Stimulated activated CD4-positive, alpha-beta T cell treated with anti-CD3 and anti-CD28 coated beads, TNF-alpha, amount 100 ng/mL, for 1 hour (primary cell): ENCODE data around the gene C1GALT1.

Source experiments
- DNase-seq, 3 donors: peaks; one replicate each; pipeline ENCODE4 v3.0.0-alpha.2; 2020; ENCODE audit warnings: low read depth in 3 of 3, low spot score in 1 of 3

C1GALT1 gene

GRCh38 chr7:7265081-7266075 is 83.0 kb downstream of the C1GALT1 start:
- DNase-seq = no peak

DNA sequence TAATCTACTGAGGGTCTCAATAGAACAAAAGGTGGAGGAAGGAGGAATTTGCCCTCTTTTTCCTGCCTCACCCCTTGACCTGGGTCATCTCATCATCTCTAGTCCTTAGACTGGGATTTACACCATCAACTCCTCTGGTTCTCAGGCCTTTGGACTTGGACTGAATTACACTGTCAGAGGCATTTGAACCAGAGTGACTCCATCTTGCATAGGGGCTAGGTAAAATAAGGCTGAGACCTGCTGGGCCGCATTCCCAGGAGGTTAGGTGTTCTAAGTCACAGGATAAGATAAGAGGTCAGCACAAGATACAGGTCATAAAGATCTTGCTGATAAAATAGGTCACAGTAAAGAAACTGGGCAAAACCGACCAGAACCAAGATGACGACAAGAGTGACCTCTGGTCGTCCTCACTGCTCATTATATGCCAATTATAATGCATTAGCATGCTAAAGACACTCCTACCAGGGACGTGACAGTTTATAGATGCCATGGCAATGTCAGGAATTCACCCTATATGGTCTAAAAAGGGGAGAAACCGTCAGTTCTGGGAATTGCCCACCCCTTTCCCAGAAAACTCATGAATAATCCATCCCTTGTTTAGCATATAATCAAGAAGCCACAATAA is 84.0 kb downstream of the C1GALT1 start:
- no peak for DNase-seq

DNA sequence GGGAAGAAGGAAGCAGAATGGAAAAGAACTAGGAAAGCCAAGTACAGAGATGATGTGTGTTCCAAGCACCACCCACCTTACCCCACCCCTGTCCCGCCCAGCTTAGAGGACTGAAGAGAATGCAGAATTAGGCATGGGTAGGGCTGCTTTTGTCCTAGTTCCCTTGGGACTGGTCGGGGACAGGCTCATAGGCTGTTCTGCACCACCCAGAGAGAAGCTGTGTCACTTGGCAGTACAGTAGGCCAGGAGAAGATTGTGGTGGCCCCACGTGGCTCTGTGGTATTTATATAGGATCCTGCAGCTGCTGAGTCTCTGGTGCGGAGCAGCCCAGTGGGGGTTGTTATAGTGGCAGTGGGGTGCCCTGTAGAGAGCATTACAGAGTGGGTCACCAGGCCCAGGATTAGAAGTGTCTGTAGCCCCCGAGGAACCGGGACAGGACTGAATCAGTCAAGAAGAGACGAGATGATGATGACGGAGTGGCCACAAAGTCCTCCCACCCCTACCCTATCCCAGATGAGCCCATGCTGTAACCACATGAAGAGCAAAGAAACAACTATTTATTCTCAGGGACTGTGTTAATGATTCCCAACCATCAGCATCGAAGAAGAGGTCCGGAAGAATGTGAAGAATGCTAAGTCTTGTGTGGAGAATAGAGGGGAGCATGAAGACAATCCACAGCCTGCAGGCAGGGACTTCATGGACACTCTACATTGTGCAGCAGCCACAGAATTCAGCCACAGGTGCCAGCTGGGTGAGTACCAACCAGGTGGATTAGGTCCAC is 88.9 kb downstream of the C1GALT1 start:
- no peak for DNase-seq

DNA sequence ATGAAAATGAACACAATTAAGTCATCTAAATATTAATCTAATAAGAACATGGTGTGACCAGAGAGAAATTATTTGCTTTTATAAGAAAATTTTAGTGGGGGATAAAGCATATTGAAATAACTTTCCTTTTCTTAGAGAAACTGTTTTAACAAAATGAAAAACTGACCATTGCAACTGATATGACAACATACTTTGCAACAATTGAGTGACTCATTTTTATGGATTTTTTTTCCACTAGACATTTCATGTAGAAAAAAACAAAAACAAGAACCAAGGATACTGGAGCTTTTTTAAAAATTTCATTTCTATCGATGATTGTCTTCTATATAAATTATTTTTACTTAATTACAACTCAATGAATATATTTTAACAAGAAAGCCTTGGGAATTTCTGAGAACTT is 90.0 kb downstream of the C1GALT1 start:
- DNase-seq = no peak

- DNase-seq = no peak
These were observed 92.4 kb downstream of the C1GALT1 start for GRCh38 chr7:7274782-7275181.

GRCh38 chr7:7276161-7276560 is 93.8 kb downstream of the C1GALT1 start:
- no peak for DNase-seq

- DNase-seq = no peak
These were observed 108.2 kb downstream of the C1GALT1 start for GRCh38 chr7:7290429-7291122.

GRCh38 chr7:7292085-7292484 is 109.7 kb downstream of the C1GALT1 start:
- DNase-seq = no peak

DNA sequence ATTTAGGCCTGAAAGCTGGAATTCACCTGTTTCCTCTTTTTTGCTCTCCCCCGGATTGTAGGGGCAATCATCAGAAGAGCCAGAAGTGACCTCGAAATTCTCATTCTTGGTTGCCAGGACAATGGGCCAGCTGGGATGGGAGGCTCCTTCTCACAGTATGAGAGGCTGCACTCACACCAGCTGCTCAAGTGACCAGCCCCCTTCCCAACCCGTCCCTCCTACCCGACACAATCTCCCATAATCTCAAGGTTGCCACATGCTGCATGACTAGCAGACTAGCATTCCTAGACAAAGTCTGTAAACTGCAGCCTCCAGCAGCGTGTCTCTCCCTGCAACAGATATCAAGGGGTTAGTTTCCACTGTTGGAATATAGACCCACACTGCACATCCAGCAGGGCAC is 110.3 kb downstream of the C1GALT1 start:
- DNase-seq = no peak

DNA sequence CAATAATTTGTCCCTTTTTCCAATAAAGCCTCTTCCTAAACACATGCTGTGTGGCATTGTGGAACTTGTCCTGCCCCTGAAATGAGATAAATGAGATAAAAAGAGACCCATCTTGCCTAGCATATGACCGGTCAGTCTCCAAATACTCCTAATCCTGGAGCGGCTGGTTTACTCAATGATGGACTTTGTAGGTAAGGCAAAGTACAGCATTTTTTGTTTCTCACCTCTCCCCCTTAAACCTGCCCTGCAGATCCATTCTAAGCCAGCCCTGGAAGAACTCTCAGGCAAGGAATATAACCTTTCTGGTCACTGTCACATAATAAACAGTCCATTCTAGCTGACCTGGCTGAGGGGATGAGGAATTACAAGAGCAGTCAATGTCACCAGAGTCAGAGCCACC is 110.7 kb downstream of the C1GALT1 start:
- DNase-seq = no peak

DNA sequence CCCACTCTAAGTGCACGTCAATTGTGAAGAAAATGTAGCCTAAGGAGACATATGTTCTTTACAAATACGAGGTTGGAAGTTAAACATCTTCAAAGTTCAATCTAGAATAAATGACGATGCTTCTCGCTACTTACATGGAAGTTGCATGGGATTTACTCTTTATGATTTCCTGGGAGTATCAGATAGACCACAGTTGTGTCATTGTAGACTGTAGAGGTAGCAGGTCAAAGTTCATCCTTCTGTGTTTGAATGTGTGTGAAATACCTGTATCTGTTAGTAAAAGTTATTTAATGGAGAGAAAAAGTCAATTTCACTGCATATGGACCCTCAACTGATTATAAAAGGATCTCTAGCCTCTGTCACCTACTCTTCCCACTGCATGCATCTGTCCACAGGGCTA is 112.6 kb downstream of the C1GALT1 start:
- no peak for DNase-seq
